Posterior cingulate gyrus (tissue), 11 donors: ENCODE data around the gene C2orf42.
A peak's percentile ranks its signal among the peaks of the same experiment; 100 is the strongest.
"Not testable (repeated sequence)": the region's sequence is repeated elsewhere in the genome, so short reads cannot be mapped to it uniquely, and the experiment has no call there.

Experiments used
- DNase-seq, 10 donors: peaks; one replicate each; pipeline versions ENCODE4 v3.0.0 to v3.0.0-alpha.2; 2020 to 2021; ENCODE audit warnings: mixed read lengths in 3 of 10
- intact Hi-C: fragments of 100-400 bp; cut with DNase I; formaldehyde crosslinking; loops from one replicate; pipeline ENCODE4 v1.15.1; 2023

C2orf42 gene

DNA sequence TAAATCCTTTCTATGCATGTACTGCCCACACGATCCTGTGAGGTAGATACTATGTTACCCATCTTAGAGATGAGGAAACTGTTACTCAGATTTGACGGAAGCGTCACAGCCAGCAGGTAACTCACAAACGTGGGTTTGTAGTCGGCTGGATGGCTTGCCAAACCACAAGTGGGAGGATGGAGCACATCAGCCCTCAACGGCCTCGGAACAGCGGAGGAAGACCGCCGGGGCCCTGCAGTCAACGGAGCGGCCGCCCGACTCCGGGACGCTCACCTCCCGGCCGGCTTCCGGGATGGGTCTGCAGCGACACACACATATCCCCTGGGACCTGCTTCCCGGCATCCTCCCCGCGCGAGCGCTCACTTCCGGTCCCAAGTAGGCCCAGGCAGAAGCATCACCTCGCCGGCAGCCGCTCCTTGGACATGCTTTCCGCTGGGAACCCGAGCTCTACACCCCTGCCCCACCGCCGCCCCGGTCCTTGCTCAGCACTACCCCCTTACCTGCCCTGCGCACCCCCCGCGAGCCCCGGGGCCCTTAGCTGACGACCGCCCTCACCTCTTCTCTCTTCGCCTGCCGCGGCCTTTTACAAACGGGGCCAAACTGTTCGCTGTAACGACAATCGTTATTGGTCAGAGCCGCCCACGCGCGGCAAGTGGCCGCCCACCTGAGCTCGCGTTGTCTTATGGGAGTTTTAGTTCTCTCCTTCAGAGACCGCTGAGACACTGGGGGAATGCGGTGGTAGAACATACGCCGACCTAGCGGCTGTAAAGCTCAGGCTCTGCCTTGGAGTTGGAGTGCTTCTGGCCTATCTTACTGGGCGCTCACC lies at the start of gene C2orf42:
Gene C2orf42, minus strand, starts transcription at position 602 of the 826 bp plus-strand sequence. CDS start 9,034 bp downstream, outside the sequence.
- intact Hi-C loops: loop anchor here (1.0 to 2.0 kb wide), 2 partner anchors 58 to 102 kb away; partner anchors contain the start of genes SNRPG and TIA1
- DNase-seq: peak; percentile 92 to 99 (median 95)

DNA sequence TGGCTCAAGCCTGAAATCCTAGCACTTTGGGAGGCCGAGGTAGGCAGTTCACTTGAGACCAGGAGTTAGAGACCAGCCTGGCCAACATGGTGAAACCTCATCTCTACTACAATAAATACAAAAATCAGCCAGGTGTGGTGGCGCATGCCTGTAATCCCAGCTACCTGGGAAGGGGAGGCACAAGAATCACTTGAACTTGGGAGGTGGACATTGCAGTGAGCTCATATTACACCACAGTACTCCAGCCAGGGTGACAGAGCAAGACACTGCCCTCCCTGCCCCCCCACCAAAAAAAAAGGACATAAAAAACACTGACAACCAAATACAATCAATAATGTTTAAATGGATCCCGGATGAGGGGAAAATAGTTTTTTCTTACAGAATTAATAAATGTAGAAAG lies 49.8 kb upstream of the C2orf42 start:
- intact Hi-C loops: no loop called here
- no peak for DNase-seq

DNA sequence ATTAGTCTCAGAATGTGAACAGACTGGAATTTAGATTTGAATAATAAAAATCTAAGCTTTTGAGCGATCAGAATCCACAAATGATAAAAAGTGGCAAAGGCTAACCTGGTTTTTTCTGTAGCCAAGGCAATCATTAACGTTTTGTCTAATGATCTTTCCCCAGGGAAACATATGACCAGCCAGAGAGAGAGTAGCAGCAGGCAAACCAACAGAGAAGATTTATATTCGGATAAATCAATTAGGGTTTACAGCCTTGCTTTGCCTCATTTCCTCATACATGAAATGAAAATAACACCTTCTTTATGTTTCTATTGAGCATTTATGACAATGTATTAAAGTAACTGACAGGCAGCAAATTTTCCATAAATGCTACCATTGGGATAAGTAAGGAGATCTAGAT lies 43.1 kb upstream of the C2orf42 start:
- DNase-seq: no peak
- intact Hi-C loops: no loop called here

DNA sequence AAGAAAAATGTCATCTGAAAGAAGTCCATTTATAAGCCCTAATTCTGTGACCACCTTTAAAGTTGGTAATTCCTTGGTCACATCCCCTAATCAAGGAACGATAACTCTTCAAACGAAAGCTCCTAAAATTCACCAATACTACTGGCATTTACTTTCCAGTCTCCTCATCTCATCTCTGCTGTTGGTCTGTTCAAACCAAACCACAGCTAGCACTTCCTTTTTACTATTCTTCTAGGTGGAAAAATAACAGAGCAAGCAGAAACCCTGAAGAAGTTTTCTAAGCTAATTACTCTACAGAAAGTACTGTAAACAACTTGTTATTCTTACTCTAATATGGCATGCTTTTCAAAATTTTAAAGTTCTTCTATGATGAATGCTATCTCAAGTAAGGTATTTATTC lies 36.0 kb upstream of the C2orf42 start:
- intact Hi-C loops: no loop called here
- no peak for DNase-seq

DNA sequence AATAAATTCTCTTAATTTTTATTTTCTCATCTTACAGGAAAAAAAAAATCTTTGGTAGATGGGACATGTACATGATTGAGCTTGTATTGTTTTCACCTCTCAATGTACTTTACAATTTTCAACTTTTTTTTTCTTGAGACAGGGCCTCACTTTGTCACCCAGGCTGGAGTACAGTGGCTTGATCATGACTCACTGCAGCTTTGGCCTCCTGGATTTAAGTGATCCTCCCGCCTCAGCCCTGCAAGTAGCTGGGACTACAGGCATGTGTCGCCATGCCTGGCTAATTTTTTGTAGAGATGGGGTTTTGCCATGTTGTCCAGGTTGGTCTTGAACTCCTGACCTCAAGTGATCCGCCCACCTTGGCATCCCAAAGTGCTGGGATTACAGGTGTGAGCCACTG lies 32.5 kb upstream of the C2orf42 start:
- intact Hi-C loops, DNase-seq: not testable (repeated sequence)

DNA sequence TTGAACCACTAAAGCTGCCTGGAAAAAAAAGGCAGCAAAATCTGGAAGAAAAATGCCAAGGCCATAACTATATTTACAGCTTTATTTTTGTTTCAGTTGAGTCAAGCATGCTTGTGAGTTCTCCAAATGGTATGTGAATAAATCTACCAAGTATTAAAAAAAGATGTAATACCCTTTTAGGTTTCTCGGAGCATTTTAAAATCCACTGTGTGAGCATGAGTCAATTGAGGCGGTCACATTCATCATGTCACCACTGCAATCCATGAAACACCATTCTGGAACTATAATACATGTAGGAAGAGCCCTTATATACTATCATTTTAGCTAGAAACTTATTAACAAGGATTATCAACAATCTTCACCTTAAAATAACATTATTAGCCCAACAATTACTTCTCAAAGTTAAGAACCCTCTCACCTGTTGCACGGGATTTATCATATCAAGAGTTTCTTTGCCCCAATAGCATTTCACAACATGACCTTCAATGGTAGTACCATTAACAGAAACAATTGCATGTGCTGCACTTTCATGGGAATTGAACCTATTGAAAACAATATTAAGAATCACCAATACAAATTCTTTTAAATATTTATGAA lies 24.2 kb upstream of the C2orf42 start:
- DNase-seq: no peak
- intact Hi-C loops: no loop called here

DNA sequence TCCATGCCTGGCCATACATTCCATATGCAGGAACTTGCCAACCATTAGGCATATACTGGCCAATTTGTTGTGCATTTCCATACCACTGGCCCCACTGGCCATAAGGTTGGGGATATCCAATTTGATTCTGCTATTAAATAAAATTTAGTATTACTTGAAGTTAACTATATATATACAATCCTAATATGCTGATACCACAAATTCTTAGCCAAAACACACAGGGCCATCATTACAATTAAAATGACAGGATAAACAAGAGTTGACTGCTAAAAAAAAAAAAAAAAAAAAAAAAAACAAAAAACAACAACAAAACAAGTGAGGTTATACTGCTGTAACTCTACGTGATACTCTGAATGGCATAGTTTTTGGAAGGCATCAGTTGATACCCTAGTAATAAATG lies 23.5 kb upstream of the C2orf42 start:
- intact Hi-C loops: no loop called here
- DNase-seq: no peak

DNA sequence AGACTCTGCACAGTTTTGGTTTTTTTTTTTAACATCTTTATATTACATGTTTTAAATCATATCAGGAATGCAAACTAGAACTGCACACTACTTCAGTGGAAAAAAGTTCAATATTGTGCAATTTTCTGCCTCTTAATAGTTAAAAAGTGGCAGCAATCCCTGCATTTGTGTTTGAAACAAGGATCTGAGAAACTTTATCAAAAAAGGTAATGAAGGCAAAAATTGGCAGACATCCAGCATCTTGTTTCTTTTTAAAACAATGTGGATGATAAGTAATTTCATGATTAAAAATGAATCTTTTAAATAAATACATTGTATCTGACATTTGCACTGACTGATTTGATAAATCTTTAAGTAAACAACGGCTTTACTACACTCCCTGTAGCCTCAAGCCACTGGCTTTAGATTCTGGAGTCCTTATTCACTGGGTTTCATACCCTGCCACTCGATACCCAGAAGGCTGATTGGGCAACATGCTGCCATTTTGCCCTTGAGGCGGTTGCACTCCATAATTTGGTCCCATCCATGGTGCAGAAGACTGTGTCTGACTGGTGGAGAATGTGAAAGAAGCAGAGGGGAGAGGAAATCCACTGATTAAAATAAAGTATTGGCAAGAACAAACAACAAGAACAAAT lies 21.6 kb upstream of the C2orf42 start:
- no peak for DNase-seq
- intact Hi-C loops: no loop called here

DNA sequence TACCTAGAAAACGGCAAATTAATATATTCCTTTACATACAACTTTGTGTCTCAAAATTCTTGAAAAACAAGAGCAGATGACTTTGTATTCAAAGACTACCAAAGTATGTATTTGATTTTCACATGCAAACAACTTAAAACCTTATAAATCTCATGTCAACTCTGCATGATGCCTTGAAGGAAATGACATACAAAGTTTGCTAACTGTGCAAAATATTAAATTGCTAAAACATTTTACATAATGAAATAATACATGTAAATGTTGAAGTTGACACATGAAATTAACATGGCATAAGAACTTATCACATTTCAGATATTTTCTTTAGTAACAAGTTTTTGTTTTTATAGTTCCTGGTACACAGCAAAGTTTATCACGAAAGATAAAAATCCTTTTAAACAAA lies 20.8 kb upstream of the C2orf42 start:
- no peak for DNase-seq
- intact Hi-C loops: no loop called here

DNA sequence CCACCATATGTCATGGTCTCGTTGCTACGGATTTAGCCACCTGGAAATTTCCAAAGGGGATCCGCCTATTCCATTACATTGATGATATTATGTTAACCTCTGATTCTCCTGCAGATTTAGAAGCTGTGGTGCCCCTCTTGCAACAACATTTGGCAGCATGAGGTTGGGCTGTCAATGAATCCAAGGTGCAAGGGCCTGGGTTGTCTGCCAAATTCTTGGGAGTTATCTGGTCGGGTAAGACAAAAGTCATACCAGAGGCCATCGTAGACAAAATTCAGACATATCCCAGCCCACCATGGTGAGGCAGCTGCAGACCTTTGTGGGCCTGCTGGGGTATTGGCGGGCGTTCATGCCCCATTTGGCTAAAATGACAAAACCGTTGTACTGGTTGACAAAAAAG lies 13.6 kb upstream of the C2orf42 start:
- intact Hi-C loops: no loop called here
- DNase-seq: no peak

DNA sequence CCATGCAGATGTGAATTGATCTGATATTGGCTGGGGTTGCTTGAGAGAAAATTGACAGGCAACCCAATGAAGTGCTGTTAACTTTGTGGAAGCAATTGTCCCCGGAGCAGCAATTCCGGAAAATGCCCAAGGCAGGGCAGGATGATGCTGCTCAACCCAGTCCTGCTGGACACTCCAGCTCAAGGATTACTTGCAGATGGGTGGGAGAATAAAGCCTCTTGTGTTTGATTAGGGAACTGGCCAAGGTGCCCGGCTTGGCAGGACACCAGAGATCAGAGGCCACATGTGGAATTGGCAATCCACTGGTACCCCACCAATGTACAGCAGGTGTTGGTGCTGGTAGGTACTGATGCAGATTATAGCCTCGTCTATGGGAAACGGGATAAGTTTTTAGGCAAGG lies 12.3 kb upstream of the C2orf42 start:
- intact Hi-C loops: no loop called here
- DNase-seq: no peak

DNA sequence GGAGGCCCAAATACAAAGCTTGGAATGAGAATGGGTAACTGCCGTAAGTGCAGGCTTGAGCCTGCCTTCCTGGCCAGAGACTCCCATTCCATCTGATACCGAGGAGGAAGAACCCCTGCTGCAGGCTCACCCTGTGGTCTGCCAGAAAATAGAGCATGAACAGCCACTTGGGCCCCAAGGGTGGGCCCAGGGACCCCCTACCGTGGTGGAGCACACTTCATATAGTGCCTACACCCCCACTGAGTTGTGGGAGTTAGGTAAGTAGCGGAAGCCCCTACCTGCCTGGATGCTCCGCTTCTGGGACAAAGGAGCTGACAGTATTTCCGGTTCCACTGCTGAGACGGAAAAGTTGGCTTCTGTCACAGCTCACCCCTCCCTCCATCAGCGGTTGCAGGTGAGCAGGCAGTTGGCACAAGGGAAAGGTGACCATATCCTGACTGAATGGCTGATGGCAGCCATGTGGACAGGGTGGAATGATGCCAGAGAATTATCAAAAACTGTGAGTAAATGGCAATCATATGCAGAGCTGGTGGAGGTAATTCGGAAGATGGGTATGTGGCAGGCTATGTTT lies 11.5 kb upstream of the C2orf42 start:
- peak in 1 of 10 donors; percentile 66 for DNase-seq
- intact Hi-C loops: no loop called here

DNA sequence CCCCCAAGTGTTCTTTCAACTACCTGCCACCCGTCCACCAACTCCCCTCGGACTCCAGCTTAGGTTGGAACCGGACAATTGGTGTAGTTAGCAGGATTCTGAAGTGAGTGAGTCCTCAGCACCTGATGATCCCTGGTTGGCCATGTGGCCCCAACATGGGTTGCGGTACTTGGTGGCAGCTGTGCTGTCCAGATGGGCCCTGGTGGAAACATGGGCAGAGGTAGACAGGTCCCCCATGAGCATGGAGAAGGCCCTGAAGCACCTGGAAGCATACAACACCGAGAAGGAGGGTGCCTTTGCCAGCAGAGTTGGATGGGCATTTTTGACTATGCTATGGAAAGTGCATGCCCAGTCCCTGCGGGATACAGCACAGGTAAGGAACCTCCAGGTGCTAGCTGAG lies 11.0 kb upstream of the C2orf42 start:
- intact Hi-C loops: no loop called here

DNA sequence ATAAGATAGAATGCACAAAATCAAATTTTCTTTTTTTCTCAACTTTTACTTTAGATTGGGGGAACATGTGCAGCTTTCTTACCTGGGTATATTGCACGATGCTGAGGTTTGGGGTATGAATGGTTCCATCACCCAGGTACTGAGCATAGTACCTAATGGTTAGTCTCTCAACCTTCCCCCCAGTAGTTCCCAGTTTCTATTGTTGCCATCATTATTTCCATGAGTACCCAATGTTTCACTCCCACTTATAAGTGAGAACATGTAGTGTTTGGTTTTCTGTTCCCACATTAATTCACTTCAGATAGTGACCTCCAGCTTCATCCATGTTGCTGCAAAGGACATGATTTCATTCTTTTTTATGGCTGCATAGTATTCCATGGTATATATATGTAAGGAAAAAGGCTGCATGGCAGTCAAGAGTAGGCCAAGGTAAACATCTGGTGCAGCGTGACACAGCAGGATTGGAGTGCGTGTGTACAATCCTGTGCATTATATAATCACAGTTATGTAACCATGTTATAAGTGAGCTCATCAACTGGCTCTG lies 10.5 kb upstream of the C2orf42 start:
- intact Hi-C loops: no loop called here
- no peak for DNase-seq

More for the DNA sequence above, 11.0 kb upstream of the C2orf42 start:
- DNase-seq: no peak

DNA sequence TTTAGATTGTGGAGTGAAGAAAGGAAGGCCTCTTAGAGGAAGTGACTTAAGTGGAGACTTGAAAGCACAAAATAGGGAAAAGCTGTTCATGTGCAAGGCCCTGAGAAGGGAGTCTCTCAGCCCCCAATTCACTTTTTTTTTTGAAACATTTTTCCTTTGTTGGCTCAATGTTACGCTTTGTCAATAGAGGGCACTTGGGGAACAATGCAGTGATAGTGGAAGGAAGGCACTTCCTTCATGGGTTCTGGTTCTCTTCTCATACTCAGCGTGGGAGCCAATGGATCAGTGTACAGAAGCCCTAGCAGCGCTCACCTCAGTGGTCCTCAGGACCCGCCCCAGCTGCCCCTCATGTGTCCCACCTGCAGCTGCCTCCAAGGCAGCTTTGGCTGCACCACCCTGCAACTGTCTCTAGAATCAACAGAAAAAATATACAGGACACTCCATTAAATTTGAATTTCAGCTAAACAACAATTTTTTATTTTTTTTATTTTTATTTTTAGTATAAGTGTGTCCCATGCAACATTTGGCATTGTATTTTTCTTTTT lies 8.6 kb upstream of the C2orf42 start:
- no peak for DNase-seq
- intact Hi-C loops: no loop called here

DNA sequence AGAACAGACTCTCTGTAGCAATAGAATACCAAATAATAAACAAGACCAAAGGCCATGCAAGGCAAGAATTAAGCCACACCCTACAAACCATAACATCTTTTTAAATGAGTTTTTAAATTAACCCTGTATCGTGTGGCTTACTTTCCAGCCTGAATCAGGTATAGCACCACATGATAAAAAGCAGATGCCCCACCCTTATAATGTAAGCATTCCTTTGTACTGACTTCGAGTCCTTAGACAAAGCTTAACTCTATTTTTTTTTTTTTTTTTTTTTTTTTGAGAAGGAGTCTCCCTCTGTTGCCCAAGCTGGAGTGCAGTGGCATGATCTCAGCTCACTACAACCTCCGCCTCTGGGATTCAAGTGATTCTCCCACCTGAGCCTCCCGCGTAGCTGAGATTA lies 1.7 kb upstream of the C2orf42 start:
- intact Hi-C loops: no loop called here
- no peak for DNase-seq

DNA sequence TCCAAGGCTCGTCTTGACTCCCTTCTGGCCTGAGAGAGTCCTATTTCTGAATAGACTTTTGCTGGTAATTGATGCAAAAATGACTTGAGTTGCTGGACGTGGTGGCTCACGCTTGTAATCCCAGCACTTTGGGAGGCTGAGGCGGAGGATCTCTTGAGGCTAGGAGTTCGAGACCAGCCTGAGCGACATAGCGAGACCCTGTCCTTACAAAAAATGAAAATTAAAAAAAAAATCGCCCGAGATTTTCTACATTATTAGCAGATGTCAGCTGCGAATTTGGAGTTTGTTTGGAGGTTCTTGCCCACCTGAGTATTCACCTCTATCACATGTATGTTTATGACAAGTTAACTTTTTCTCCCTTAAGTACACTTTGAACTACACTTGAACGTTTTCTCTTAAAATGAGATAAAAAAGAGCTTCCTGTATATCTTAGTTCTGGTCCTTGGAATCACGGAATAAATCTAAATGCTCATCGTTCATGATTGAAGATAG lies 471 bp upstream of the C2orf42 start:
- DNase-seq: no peak
- intact Hi-C loops: loop anchor here (1.0 to 2.0 kb wide), 2 partner anchors 57 to 102 kb away; partner anchors contain the start of genes SNRPG and TIA1

DNA sequence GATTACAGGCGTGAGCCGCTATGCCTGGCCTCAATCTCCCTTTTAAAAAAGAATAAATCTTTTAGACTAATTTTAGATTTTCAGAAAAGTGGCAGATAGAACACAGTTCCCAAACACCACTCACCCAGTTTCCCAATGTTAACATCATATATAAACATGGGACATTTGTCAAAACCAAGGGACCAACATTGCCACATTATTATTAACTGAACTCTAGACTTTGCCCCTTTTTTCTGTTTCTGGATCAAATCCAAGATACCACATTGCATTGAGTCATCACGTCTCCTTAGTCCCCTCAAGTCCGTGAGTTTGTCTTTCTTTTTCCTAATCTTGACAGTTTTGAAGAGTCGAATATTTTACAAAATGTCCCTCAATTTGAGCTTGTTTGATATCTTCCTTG lies 2.4 kb downstream of the C2orf42 start:
- intact Hi-C loops: no loop called here

DNA sequence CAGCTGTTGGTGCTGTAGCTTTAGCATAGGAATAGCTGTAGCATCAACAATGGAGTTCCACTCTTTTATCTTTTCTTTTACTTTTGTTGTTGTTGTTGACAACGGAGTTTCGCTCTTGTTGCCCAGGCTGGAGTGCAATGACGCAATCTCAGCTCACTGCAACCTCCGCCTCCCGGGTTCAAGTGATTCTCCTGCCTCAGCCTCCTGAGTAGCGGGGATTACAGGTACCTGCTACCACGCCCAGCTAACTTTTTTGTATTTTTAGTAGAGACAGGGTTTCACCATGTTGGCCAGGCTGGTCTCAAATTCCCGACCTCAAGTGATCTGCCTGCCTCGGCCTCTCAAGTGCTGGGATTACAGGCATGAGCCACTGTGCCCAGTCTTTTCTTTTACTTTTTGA lies 3.6 kb downstream of the C2orf42 start:
- intact Hi-C loops, DNase-seq: not testable (repeated sequence)

More for the DNA sequence above, 2.4 kb downstream of the C2orf42 start:
- DNase-seq: no peak

DNA sequence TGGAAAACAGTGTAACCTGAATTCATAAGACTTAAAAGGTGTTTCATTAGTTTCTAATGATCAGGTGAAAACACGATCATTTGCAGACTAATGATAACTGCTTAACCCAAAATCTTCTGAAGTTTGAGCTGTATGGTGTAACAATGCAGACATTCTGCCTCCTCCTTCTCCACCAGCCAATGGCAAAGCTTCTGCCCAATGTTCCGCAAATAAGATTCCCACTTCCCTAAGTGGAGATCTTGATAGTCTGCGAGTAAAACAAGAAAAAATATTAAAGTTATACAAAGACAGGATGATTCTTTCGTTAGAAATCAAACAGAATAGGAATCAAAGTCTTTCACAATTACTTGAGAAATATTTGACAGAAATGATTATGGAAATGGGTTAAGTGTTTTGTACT lies 8.1 kb downstream of the C2orf42 start:
- intact Hi-C loops: no loop called here
- DNase-seq: no peak
